CD4-positive, alpha-beta T cell (primary cell): Measurements from ENCODE around the gene RAPH1. TPM values are rescaled to one million over a fixed set of nuclear protein-coding genes. Genes with fewer than 3 reads are reported as not detected.

Experiments
- ATAC-seq: fragments of 200-7000 bp; cut with Tn5 transposase; one replicate; pipeline ENCODE4 v1.10.0; 2022; ENCODE audit warnings: mild to moderate bottlenecking; ENCODE audit not compliant: poor library complexity
- CTCF ChIA-PET: fragments of 350-600 bp; sonication (Branson Sonifier 250); formaldehyde crosslinking; loops from one replicate; lab custom pipeline; 2021; ENCODE audit warnings: antibody characterized with exemption, inconsistent platforms; lab: Charles Lee
- POLR2A ChIA-PET: fragments of 350-600 bp; sonication (Branson Sonifier 250); formaldehyde crosslinking; loops from one replicate; lab custom pipeline; 2021; ENCODE audit warnings: antibody characterized with exemption, inconsistent platforms; lab: Charles Lee
- DNase-seq, 14 experiments: peaks; one replicate each; pipeline ENCODE4 v3.0.0-alpha.2; 2013 to 2020; ENCODE audit warnings: mixed read lengths in 2 of 14
- H3K27ac ChIP-seq, 2 donors: one replicate each; pipeline versions ENCODE4 v1.5.1 to v1.7.0; 2013; ENCODE audit warnings: low read length in 2 of 2, low read depth in 1 of 2, mild to moderate bottlenecking in 1 of 2
- H3K27me3 ChIP-seq, 2 experiments: 1 replicate in 1 of 2; 2 replicates in 1 of 2; pipeline versions ENCODE4 v1.6.1 to v1.7.0; 2013; ENCODE audit warnings: low read length in 2 of 2, control low read depth in 1 of 2, mild to moderate bottlenecking in 1 of 2, moderate library complexity in 1 of 2; ENCODE audit not compliant: insufficient read depth in 2 of 2, control insufficient read depth in 1 of 2
- H3K36me3 ChIP-seq: one replicate; pipeline ENCODE4 v1.6.1; 2013; ENCODE audit warnings: low read length, control low read depth; ENCODE audit not compliant: insufficient read depth
- H3K4me1 ChIP-seq: one replicate; pipeline ENCODE4 v1.6.1; 2013; ENCODE audit warnings: low read length, control low read depth; ENCODE audit not compliant: insufficient read depth
- H3K4me3 ChIP-seq: one replicate; pipeline ENCODE4 v1.5.1; 2013; ENCODE audit warnings: mild to moderate bottlenecking, low read length, moderate library complexity
- H3K9me3 ChIP-seq, 2 experiments: 1 replicate in 1 of 2; 2 replicates in 1 of 2; pipeline versions ENCODE4 v1.6.1 to v1.7.0; 2013; ENCODE audit warnings: low read length in 2 of 2, mild to moderate bottlenecking in 2 of 2, control low read depth in 1 of 2, moderate library complexity in 1 of 2; ENCODE audit not compliant: control insufficient read depth in 1 of 2, insufficient read depth in 1 of 2
- H3K27ac Mint-ChIP-seq: one replicate; pipeline ENCODE4 v1.8.0; 2020; ENCODE audit warnings: mixed read lengths
- H3K27me3 Mint-ChIP-seq: one replicate; pipeline ENCODE4 v1.8.0; 2021; ENCODE audit warnings: mixed read lengths
- H3K36me3 Mint-ChIP-seq: one replicate; pipeline ENCODE4 v1.8.0; 2021; ENCODE audit warnings: low read depth, mixed read lengths
- H3K4me1 Mint-ChIP-seq: one replicate; pipeline ENCODE4 v1.8.0; 2021; ENCODE audit warnings: low read depth, mixed read lengths
- H3K4me3 Mint-ChIP-seq: one replicate; pipeline ENCODE4 v1.8.0; 2020; ENCODE audit warnings: mild to moderate bottlenecking, mixed read lengths
- H3K9me3 Mint-ChIP-seq: one replicate; pipeline ENCODE4 v1.8.0; 2020; ENCODE audit warnings: mixed read lengths
- CTCF ChIP-seq: fragments of 200-600 bp; IDR thresholded peaks from one replicate; pipeline ENCODE4 v1.8.0; 2022; ENCODE audit warnings: antibody characterized with exemption, mild to moderate bottlenecking
- intact Hi-C, 2 experiments: fragments of 100-400 bp; cut with DNase I in 1 of 2; cut with micrococcal nuclease in 1 of 2; formaldehyde crosslinking; loops; one replicate each; pipeline versions ENCODE4 v1.15.1 to v1.9.0; 2023 to 2025; cut with DNase I, micrococcal nuclease
- total RNA-seq, 174 experiments: library from RNA in 2 of 174; stranded (reverse) in 2 of 174; gene quantifications; one replicate each; pipeline ENCODE4 v1.2.3 and lab custom pipeline; 2021 to 2026

RAPH1 gene
- total RNA-seq, 2 experiments from 2014 or later, result 4.3 to 5.8 TPM

DNA sequence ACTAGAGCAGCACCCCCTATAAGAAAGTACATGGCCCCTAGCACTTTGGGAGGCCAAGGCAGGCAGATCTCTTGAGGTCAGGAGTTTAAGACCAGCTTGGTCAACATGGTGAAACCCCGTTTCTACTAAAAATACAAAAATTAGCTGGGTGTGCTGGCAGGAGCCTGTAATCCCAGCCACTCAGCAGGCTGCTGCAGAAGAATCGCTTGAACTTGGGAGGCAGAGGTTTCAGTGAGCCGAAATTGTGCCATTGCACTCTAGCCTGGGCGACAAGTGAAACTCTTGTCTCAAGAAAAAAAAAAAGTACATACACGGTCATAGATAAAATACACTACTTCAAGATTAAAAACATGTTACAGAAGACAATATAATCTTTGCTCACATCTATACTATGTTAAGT, 63.8 kb downstream of the RAPH1 start:
- H3K9me3 Mint-ChIP-seq, result no peaks in the 10 kb centered on the region
- H3K36me3 Mint-ChIP-seq, result no peaks in the 10 kb centered on the region
- H3K4me1 Mint-ChIP-seq, result no peaks in the 10 kb centered on the region
- ChIA-PET POLR2A (no interaction called here), CTCF (interaction anchor here (0.6 kb wide), 1 partner anchor 79 kb away, joined by 3 read pairs; no protein-coding TSS in a partner anchor)
- Histone ChIP-seq H3K27me3 (no peaks in the 10 kb centered on the region), H3K4me1 (no peaks in the 10 kb centered on the region), H3K9me3 (no peaks in the 10 kb centered on the region), H3K27ac (no peak overlapping the region), H3K4me3 (no peak overlapping the region), H3K36me3 (no peaks in the 10 kb centered on the region)
- no peak overlapping the region for H3K4me3 Mint-ChIP-seq
- H3K27me3 Mint-ChIP-seq, result no peaks in the 10 kb centered on the region
- DNase-seq (no peak), ATAC-seq (no peak)
- TF ChIP-seq CTCF, result no peak
- no peak overlapping the region for H3K27ac Mint-ChIP-seq
- intact Hi-C loops, result no loop called here

GRCh38 chr2:203470371-203470770, 64.7 kb downstream of the RAPH1 start:
- ATAC-seq (no peak), DNase-seq (no peak)
- no peak for TF ChIP-seq CTCF
- Histone ChIP-seq H3K27ac (no peak overlapping the region), H3K27me3 (no peaks in the 10 kb centered on the region), H3K4me3 (no peak overlapping the region), H3K36me3 (no peaks in the 10 kb centered on the region), H3K4me1 (no peaks in the 10 kb centered on the region), H3K9me3 (no peaks in the 10 kb centered on the region)
- ChIA-PET CTCF (interaction anchor here (0.6 kb wide), 1 partner anchor 105 kb away, joined by 3 read pairs; no protein-coding TSS in a partner anchor), POLR2A (no interaction called here)
- intact Hi-C loops, result no loop called here
- no peaks in the 10 kb centered on the region for H3K9me3 Mint-ChIP-seq
- H3K4me3 Mint-ChIP-seq, result no peak overlapping the region
- no peaks in the 10 kb centered on the region for H3K27me3 Mint-ChIP-seq
- H3K36me3 Mint-ChIP-seq, result no peaks in the 10 kb centered on the region
- no peaks in the 10 kb centered on the region for H3K4me1 Mint-ChIP-seq
- H3K27ac Mint-ChIP-seq, result no peak overlapping the region

- Mint-ChIP-seq H3K27ac (no peak overlapping the region), H3K27me3 (no peaks in the 10 kb centered on the region), H3K36me3 (no peaks in the 10 kb centered on the region), H3K4me1 (no peaks in the 10 kb centered on the region), H3K4me3 (no peak overlapping the region), H3K9me3 (no peaks in the 10 kb centered on the region)
- no peaks in the 10 kb centered on the region for H3K4me1 ChIP-seq
- no peak overlapping the region for H3K4me3 ChIP-seq
- TF ChIP-seq CTCF, result no peak
- intact Hi-C loops, result no loop called here
- no peaks in the 10 kb centered on the region for H3K9me3 ChIP-seq
- no peaks in the 10 kb centered on the region for H3K27me3 ChIP-seq
- H3K36me3 ChIP-seq, result no peaks in the 10 kb centered on the region
- no peak for ATAC-seq
- ChIA-PET CTCF (no interaction called here), POLR2A (no interaction called here)
- DNase-seq, result no peak
- H3K27ac ChIP-seq, result no peak overlapping the region
Observed at GRCh38 chr2:203469546-203469945, 65.6 kb downstream of the RAPH1 start.
